Testis (tissue), 3 donors: ENCODE measurements around the gene CEBPG. TPM values are rescaled to one million over a fixed set of nuclear protein-coding genes. Genes with fewer than 3 reads are reported as not detected.

Source experiments
- DNase-seq: peaks from one replicate; pipeline ENCODE4 v3.0.0-alpha.2; 2019
- H3K27ac ChIP-seq, 2 donors: fragments of 200-600 bp; sonication (generic); one replicate each; pipeline ENCODE4 v1.5.1; 2019
- H3K27me3 ChIP-seq: fragments of 200-600 bp; sonication (generic); one replicate; pipeline ENCODE4 v1.5.1; 2019
- H3K36me3 ChIP-seq: fragments of 200-600 bp; sonication (generic); one replicate; pipeline ENCODE4 v1.5.1; 2017; ENCODE audit warnings: low read depth; ENCODE audit errors: missing control alignments
- H3K4me1 ChIP-seq: fragments of 200-600 bp; sonication (generic); one replicate; pipeline ENCODE4 v1.5.1; 2019
- H3K4me3 ChIP-seq, 2 donors: fragments of 200-600 bp; sonication (generic); one replicate each; pipeline ENCODE4 v1.5.1; 2017 to 2019
- H3K9me3 ChIP-seq: fragments of 200-600 bp; sonication (generic); one replicate; pipeline ENCODE4 v1.5.1; 2017
- POLR2A ChIP-seq: fragments of 450-650 bp; IDR thresholded peaks from one replicate; pipeline ENCODE4 v1.6.1; 2017; ENCODE audit warnings: antibody characterized with exemption, mild to moderate bottlenecking, moderate library complexity
- WGBS, 2 donors: methylation state at CpG; one replicate each; pipeline ENCODE4 v1.1.5; 2018; 5-methylcytosine and 5-hydroxymethylcytosine counted together
- intact Hi-C: fragments of 100-400 bp; cut with DNase I; formaldehyde crosslinking; loops from one replicate; pipeline ENCODE4 v1.15.1; 2023; ENCODE audit warnings: low total_unique reads
- polyA plus RNA-seq: library from polyadenylated mRNA; stranded (reverse); fragments of 350-450 nt; fragmentation: Illumina TruSeq; extraction: RNeasy Lipid Tissue Mini Kit (QIAGEN cat#74804); gene quantifications from one replicate; pipeline ENCODE4 v1.2.3, GENCODE V29; 2014; ENCODE audit warnings: low read depth, low replicate concordance; ENCODE audit not compliant: insufficient read depth
- total RNA-seq, 2 donors: library from RNA; depleted of rRNA; stranded (reverse); fragments of >200 nt; gene quantifications; one replicate each; pipeline ENCODE4 v1.2.3, GENCODE V29; 2016
- TF ChIP-seq, protein P1 (sequence below), 3 experiments: fragments of 450-650 bp in 2 of 3; fragments of 200-600 bp in 1 of 3; sonication (generic) in 1 of 3; IDR thresholded peaks; one replicate each; pipeline ENCODE4 v1.5.1; 2016 to 2019; ENCODE audit warnings: antibody characterized with exemption in 3 of 3, mild to moderate bottlenecking in 2 of 3, moderate library complexity in 1 of 3

CEBPG gene
- total and polyA plus RNA-seq, 3 donors from 2014 or later, result 20.8 to 24.3 (median 20.9) TPM

GRCh38 chr19:33402421-33403220 is 29.1 kb downstream of the CEBPG start:
- Histone ChIP-seq H3K4me1 (no peaks in the 10 kb centered on the region), H3K27ac (no peak overlapping the region), H3K27me3 (no peaks in the 10 kb centered on the region), H3K4me3 (no peak overlapping the region), H3K9me3 (no peaks in the 10 kb centered on the region), H3K36me3 (no peaks in the 10 kb centered on the region)
- 91 to 93% methylated on average over 8 to 18 of the region's 18 CpGs for WGBS, 2 donors
- DNase-seq, result no peak
- TF ChIP-seq, protein P1, sequence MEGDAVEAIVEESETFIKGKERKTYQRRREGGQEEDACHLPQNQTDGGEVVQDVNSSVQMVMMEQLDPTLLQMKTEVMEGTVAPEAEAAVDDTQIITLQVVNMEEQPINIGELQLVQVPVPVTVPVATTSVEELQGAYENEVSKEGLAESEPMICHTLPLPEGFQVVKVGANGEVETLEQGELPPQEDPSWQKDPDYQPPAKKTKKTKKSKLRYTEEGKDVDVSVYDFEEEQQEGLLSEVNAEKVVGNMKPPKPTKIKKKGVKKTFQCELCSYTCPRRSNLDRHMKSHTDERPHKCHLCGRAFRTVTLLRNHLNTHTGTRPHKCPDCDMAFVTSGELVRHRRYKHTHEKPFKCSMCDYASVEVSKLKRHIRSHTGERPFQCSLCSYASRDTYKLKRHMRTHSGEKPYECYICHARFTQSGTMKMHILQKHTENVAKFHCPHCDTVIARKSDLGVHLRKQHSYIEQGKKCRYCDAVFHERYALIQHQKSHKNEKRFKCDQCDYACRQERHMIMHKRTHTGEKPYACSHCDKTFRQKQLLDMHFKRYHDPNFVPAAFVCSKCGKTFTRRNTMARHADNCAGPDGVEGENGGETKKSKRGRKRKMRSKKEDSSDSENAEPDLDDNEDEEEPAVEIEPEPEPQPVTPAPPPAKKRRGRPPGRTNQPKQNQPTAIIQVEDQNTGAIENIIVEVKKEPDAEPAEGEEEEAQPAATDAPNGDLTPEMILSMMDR (IDR thresholded peaks at IDR 0.05), result no peak
- TF ChIP-seq POLR2A, result no peak
- intact Hi-C loops, result no loop called here

DNA sequence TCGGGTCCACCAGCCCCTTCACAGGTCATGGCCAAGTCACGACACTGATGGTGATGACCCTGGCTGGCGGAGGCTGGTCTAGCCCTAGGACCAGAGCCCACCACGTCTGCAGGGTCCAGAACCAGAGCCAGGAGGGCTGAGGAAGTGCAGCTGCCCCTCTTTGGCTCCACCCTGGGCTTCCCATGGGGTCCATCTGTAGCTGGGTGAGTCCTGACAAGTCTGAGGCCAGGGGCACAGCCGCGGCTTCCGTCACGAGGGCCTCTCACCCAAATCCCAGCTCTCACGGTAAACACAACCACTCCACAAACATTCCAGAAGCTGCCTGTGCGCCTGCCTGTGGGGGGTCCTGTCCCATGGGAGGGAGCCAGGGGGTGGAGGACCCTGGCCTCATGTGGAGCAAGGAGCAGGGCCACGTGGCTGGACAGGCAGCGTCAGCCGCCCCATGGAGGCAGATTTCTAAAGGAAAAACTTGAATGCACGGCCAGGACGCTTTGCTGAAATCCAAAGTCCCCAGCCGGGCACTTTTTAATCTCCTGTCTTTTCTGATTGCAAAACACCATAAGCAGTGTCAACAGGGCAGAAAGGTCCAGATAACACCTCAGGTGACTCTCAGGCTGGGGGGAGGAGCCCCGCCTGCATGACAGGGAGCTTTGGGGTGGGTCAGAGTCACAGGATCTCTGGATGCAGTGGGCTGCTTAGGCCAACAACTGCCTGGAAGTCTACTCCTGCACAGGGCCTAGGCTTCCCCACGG is 29.9 kb downstream of the CEBPG start:
- DNase-seq, result no peak
- H3K4me1 ChIP-seq, result no peaks in the 10 kb centered on the region
- no peak overlapping the region for H3K4me3 ChIP-seq
- no peaks in the 10 kb centered on the region for H3K36me3 ChIP-seq
- WGBS, 2 donors, result 90% methylated on average over 16 to 18 of the region's 18 CpGs
- intact Hi-C loops, result no loop called here
- TF ChIP-seq, protein P1 (IDR thresholded peaks at IDR 0.05), result no peak
- TF ChIP-seq POLR2A, result no peak
- H3K27me3 ChIP-seq, result no peaks in the 10 kb centered on the region
- no peaks in the 10 kb centered on the region for H3K9me3 ChIP-seq
- no peak overlapping the region for H3K27ac ChIP-seq

DNA sequence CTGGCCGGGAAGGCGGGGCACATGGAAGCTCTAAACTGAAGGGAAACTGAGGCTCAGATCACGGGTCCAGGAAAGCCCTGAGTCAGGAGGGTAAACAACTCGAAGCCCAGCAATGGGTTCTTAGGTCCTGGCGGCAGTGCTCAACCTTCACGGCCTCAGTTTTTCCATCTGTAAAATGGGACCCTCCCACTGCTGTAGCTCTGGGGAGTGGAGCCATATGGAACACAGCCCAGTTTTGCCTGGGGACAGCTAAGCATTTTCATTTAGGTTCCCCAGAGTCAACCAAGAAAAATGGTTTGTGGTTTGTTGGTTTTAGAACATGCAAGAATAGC is 30.4 kb downstream of the CEBPG start:
- H3K9me3 ChIP-seq, result no peaks in the 10 kb centered on the region
- H3K4me1 ChIP-seq, result no peaks in the 10 kb centered on the region
- no peaks in the 10 kb centered on the region for H3K27me3 ChIP-seq
- DNase-seq, result no peak
- H3K36me3 ChIP-seq, result no peaks in the 10 kb centered on the region
- no peak overlapping the region for H3K4me3 ChIP-seq
- TF ChIP-seq, protein P1 (IDR thresholded peaks at IDR 0.05), result no peak
- TF ChIP-seq POLR2A, result no peak
- intact Hi-C loops, result no loop called here
- 96% methylated on average over 5 to 6 of the region's 6 CpGs for WGBS, 2 donors
- no peak overlapping the region for H3K27ac ChIP-seq

DNA sequence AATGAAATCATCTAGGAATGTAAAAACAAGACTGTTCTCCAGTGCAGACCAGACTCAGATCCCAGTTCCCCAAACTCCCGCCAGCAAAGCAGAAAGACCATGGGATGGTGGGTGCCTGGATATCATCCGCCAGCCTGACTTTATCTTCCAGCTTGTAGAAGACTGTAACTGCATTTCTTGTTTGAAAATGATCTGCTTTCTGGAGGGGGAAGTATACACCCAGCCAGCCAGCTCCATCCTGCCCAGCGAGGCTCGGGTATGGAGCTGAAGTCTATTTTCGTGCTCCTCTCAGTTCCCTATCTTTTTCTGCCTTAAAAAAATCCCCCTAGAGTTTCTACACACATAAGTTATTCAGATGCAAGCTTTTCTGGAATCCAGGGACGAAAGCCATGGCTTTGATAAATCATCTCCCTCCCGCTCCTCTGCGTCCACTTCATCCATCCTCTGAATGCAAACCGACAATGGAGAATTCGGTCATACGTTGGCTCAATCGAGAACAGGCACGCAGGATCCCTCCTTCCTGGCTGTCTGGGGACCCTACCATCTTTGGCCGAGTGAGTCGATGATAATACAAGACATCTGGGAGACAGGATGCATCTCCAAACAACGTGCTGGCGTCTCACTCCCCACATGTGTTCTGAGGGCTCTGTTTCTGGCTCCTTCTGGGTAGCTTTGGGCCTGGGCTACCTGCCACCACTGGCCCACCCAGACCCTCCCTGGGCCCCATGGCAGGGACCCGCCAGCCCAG is 31.2 kb downstream of the CEBPG start:
- intact Hi-C loops, result loop anchor here (5.0 kb wide), 1 partner anchor 167 kb away; no protein-coding TSS in a partner anchor
- Histone ChIP-seq H3K27ac (no peak overlapping the region), H3K9me3 (no peaks in the 10 kb centered on the region), H3K27me3 (no peaks in the 10 kb centered on the region), H3K36me3 (no peaks in the 10 kb centered on the region), H3K4me1 (no peaks in the 10 kb centered on the region), H3K4me3 (no peak overlapping the region)
- no peak for DNase-seq
- 76 to 79% methylated on average over 18 of the region's 18 CpGs for WGBS, 2 donors
- TF ChIP-seq, protein P1 (IDR thresholded peaks at IDR 0.05), result no peak
- TF ChIP-seq POLR2A, result no peak
